Mammary epithelial cell (primary cell): ENCODE results near the gene EEIG2.

Source experiments
- EZH2 ChIP-seq: IDR thresholded peaks from 2 replicates; pipeline ENCODE4 v1.6.1; 2012; ENCODE audit warnings: low read length, inconsistent platforms, borderline replicate concordance
- TF ChIP-seq, protein P1 (sequence below), 2 donors: IDR thresholded peaks in 1 of 2; conservative IDR thresholded peaks in 1 of 2; 2 replicates each; pipeline ENCODE4 v1.5.1; 2011 to 2012; ENCODE audit warnings: inconsistent platforms in 2 of 2, low read length in 2 of 2, mild to moderate bottlenecking in 2 of 2, control low read depth in 1 of 2, low read depth in 1 of 2; ENCODE audit not compliant: insufficient read depth in 1 of 2; ENCODE audit errors: extremely low read depth in 1 of 2

DNA sequence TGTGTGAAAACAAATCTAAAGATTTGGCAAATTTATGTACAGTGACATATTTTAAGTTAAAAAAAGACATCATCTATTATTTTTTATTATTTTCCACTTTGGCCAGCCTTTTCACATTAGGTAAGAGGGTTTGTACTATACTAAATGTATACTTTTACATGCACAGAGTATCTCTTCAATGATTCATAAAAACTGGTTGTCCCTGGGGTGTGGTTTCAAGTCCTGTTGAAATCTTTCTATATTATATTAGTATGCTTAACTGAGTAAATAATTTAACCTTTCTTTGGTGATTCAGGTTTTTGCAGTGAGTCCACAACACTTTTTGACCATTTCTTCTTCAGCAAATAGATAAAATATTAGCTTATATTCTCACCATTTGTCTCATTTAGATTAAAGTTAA is 45.7 kb downstream of the EEIG2 start:
- TF ChIP-seq, protein P1, sequence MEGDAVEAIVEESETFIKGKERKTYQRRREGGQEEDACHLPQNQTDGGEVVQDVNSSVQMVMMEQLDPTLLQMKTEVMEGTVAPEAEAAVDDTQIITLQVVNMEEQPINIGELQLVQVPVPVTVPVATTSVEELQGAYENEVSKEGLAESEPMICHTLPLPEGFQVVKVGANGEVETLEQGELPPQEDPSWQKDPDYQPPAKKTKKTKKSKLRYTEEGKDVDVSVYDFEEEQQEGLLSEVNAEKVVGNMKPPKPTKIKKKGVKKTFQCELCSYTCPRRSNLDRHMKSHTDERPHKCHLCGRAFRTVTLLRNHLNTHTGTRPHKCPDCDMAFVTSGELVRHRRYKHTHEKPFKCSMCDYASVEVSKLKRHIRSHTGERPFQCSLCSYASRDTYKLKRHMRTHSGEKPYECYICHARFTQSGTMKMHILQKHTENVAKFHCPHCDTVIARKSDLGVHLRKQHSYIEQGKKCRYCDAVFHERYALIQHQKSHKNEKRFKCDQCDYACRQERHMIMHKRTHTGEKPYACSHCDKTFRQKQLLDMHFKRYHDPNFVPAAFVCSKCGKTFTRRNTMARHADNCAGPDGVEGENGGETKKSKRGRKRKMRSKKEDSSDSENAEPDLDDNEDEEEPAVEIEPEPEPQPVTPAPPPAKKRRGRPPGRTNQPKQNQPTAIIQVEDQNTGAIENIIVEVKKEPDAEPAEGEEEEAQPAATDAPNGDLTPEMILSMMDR (conservative IDR thresholded peaks at IDR 0.05 in 1 of 2, IDR thresholded peaks at IDR 0.05 in 1 of 2; ENCODE audit: extremely low read depth in 1 of 2, insufficient read depth in 1 of 2, low read depth in 1 of 2, low read length in 2 of 2): no peak
- no peak for TF ChIP-seq EZH2
